NCI-H2081 treated with DMSO at 0.1 percent for 48 hours (cell line): Measurements from ENCODE around the gene CLEC18A.
"Not testable (repeated sequence)": the region's sequence is repeated elsewhere in the genome, so short reads cannot be mapped to it uniquely, and the experiment has no call there.

ENCODE experiments used
- DNase-seq: peaks from one replicate; lab custom pipeline; 2025; lab: John Stamatoyannopoulos, UW

Gene CLEC18A

GRCh38 chr16:69952116-69952515 is 982 bp downstream of the CLEC18A start:
- not testable (repeated sequence) for DNase-seq

GRCh38 chr16:69952572-69953355 is 1.6 kb downstream of the CLEC18A start:
- DNase-seq = not testable (repeated sequence)

GRCh38 chr16:69954241-69954640 is 3.1 kb downstream of the CLEC18A start:
- not testable (repeated sequence) for DNase-seq

- DNase-seq = not testable (repeated sequence)
These were observed 12.2 kb downstream of the CLEC18A start for GRCh38 chr16:69963312-69963711.

- DNase-seq = not testable (repeated sequence)
These were observed 14.0 kb downstream of the CLEC18A start for GRCh38 chr16:69964960-69965660.

- DNase-seq = not testable (repeated sequence)
These were observed 14.5 kb downstream of the CLEC18A start for GRCh38 chr16:69965661-69966054.

- not testable (repeated sequence) for DNase-seq
These were observed 16.6 kb downstream of the CLEC18A start for GRCh38 chr16:69967688-69968087.

GRCh38 chr16:69968125-69968524 is 17.0 kb downstream of the CLEC18A start:
- DNase-seq = not testable (repeated sequence)

GRCh38 chr16:69969657-69970056 is 18.5 kb downstream of the CLEC18A start:
- not testable (repeated sequence) for DNase-seq

- DNase-seq = not testable (repeated sequence)
These were observed 21.0 kb downstream of the CLEC18A start for GRCh38 chr16:69972120-69972519.

GRCh38 chr16:69972935-69973334 is 21.8 kb downstream of the CLEC18A start:
- not testable (repeated sequence) for DNase-seq

- DNase-seq = not testable (repeated sequence)
These were observed 34.1 kb downstream of the CLEC18A start for GRCh38 chr16:69985196-69985595.

GRCh38 chr16:69997956-69998355 is 46.8 kb downstream of the CLEC18A start:
- not testable (repeated sequence) for DNase-seq

- not testable (repeated sequence) for DNase-seq
These were observed 48.7 kb downstream of the CLEC18A start for GRCh38 chr16:69999801-70000200.

GRCh38 chr16:70003511-70003910 is 52.4 kb downstream of the CLEC18A start:
- not testable (repeated sequence) for DNase-seq

- DNase-seq = not testable (repeated sequence)
These were observed 57.5 kb downstream of the CLEC18A start for GRCh38 chr16:70008604-70009003.

GRCh38 chr16:70010615-70011014 is 59.5 kb downstream of the CLEC18A start:
- DNase-seq = not testable (repeated sequence)

GRCh38 chr16:70011120-70011519 is 60.0 kb downstream of the CLEC18A start:
- not testable (repeated sequence) for DNase-seq

GRCh38 chr16:70012354-70012753 is 61.2 kb downstream of the CLEC18A start:
- DNase-seq = not testable (repeated sequence)

GRCh38 chr16:70012951-70013350 is 61.8 kb downstream of the CLEC18A start:
- not testable (repeated sequence) for DNase-seq
